ENCODE measurements around the gene TRHDE.
"Not testable (repeated sequence)": the region's sequence is repeated elsewhere in the genome, so short reads cannot be mapped to it uniquely, and the experiment has no call there.

Gene TRHDE

GRCh38 chr12:72647139-72647538 is 375.0 kb downstream of the TRHDE start:
- H3K9me2 ChIP-seq (replicated peaks; ENCODE audit: insufficient read depth, low read length), result no peaks in the 10 kb centered on the region
- H3K36me3 ChIP-seq (ENCODE audit: low read length), result no peaks in the 10 kb centered on the region
- no peak overlapping the region for H3K4me3 ChIP-seq (ENCODE audit: insufficient read depth, low read length, poor library complexity, severe bottlenecking)
- H3K27me3 ChIP-seq (ENCODE audit: low read length), result no peaks in the 10 kb centered on the region
- no peaks in the 10 kb centered on the region for H3F3A ChIP-seq (ENCODE audit: insufficient read depth)
- H3K79me2 ChIP-seq (ENCODE audit: insufficient read depth, low read length), result no peaks in the 10 kb centered on the region
- H3K9ac ChIP-seq (ENCODE audit: low read length), result no peak overlapping the region
- H2AFZ ChIP-seq (ENCODE audit: low read depth, low read length, severe bottlenecking), result no peak overlapping the region
- H3K4me2 ChIP-seq (ENCODE audit: low read depth, low read length, poor library complexity, severe bottlenecking), result no peak overlapping the region
- H3K27ac ChIP-seq (ENCODE audit: low read depth, low read length), result no peak overlapping the region
- TF ChIP-seq CTCF (IDR thresholded peaks at IDR 0.05; ENCODE audit: insufficient read depth, low read length, poor library complexity, severe bottlenecking) (no peak), EZH2phosphoT487 (conservative IDR thresholded peaks at IDR 0.05; ENCODE audit: low read length) (no peak)
- no peaks in the 10 kb centered on the region for H3K9me3 ChIP-seq (ENCODE audit: insufficient read depth, low read length)
- H4K20me1 ChIP-seq (ENCODE audit: low read depth, low read length), result no peaks in the 10 kb centered on the region

GRCh38 chr12:72658615-72659014 is 386.4 kb downstream of the TRHDE start:
- Histone ChIP-seq H3K36me3 (ENCODE audit: low read length) (no peaks in the 10 kb centered on the region), H3K79me2 (ENCODE audit: insufficient read depth, low read length) (no peaks in the 10 kb centered on the region)
- TF ChIP-seq EZH2phosphoT487 (conservative IDR thresholded peaks at IDR 0.05; ENCODE audit: low read length), result no peak
- no peak for TF ChIP-seq CTCF (IDR thresholded peaks at IDR 0.05; ENCODE audit: insufficient read depth, low read length, poor library complexity, severe bottlenecking)

GRCh38 chr12:72660174-72660573 is 388.0 kb downstream of the TRHDE start:
- not testable (repeated sequence) for H3K27ac ChIP-seq (ENCODE audit: low read depth, low read length); H3K9me3 ChIP-seq (ENCODE audit: insufficient read depth, low read length); H3K9ac ChIP-seq (ENCODE audit: low read length); H4K20me1 ChIP-seq (ENCODE audit: low read depth, low read length); H3K36me3 ChIP-seq (ENCODE audit: low read length); H2AFZ ChIP-seq (ENCODE audit: low read depth, low read length, severe bottlenecking); H3K4me3 ChIP-seq (ENCODE audit: insufficient read depth, low read length, poor library complexity, severe bottlenecking); H3K4me2 ChIP-seq (ENCODE audit: low read depth, low read length, poor library complexity, severe bottlenecking); H3K79me2 ChIP-seq (ENCODE audit: insufficient read depth, low read length); H3K27me3 ChIP-seq (ENCODE audit: low read length); H3K9me2 ChIP-seq (replicated peaks; ENCODE audit: insufficient read depth, low read length); H3F3A ChIP-seq (ENCODE audit: insufficient read depth)

More at GRCh38 chr12:72658615-72659014, 386.4 kb downstream of the TRHDE start:
- H3K9ac ChIP-seq (ENCODE audit: low read length), result no peak overlapping the region
- no peaks in the 10 kb centered on the region for H3F3A ChIP-seq (ENCODE audit: insufficient read depth)
- H4K20me1 ChIP-seq (ENCODE audit: low read depth, low read length), result no peaks in the 10 kb centered on the region
- no peaks in the 10 kb centered on the region for H3K9me2 ChIP-seq (replicated peaks; ENCODE audit: insufficient read depth, low read length)
- no peak overlapping the region for H3K27ac ChIP-seq (ENCODE audit: low read depth, low read length)
- no peaks in the 10 kb centered on the region for H3K9me3 ChIP-seq (ENCODE audit: insufficient read depth, low read length)
- H3K4me2 ChIP-seq (ENCODE audit: low read depth, low read length, poor library complexity, severe bottlenecking), result no peak overlapping the region
- no peak overlapping the region for H2AFZ ChIP-seq (ENCODE audit: low read depth, low read length, severe bottlenecking)
- H3K27me3 ChIP-seq (ENCODE audit: low read length), result no peaks in the 10 kb centered on the region
- no peak overlapping the region for H3K4me3 ChIP-seq (ENCODE audit: insufficient read depth, low read length, poor library complexity, severe bottlenecking)

GRCh38 chr12:72673853-72674252 is 401.7 kb downstream of the TRHDE start:
- H3K79me2 ChIP-seq (ENCODE audit: insufficient read depth, low read length), result no peaks in the 10 kb centered on the region
- H3K27ac ChIP-seq (ENCODE audit: low read depth, low read length), result no peak overlapping the region
- TF ChIP-seq CTCF (IDR thresholded peaks at IDR 0.05; ENCODE audit: insufficient read depth, low read length, poor library complexity, severe bottlenecking), result no peak
- TF ChIP-seq EZH2phosphoT487 (conservative IDR thresholded peaks at IDR 0.05; ENCODE audit: low read length), result no peak
- no peaks in the 10 kb centered on the region for H3K9me3 ChIP-seq (ENCODE audit: insufficient read depth, low read length)
- no peaks in the 10 kb centered on the region for H3K9me2 ChIP-seq (replicated peaks; ENCODE audit: insufficient read depth, low read length)
- no peak overlapping the region for H3K4me3 ChIP-seq (ENCODE audit: insufficient read depth, low read length, poor library complexity, severe bottlenecking)
- no peak overlapping the region for H2AFZ ChIP-seq (ENCODE audit: low read depth, low read length, severe bottlenecking)
- H4K20me1 ChIP-seq (ENCODE audit: low read depth, low read length), result no peaks in the 10 kb centered on the region
- H3K36me3 ChIP-seq (ENCODE audit: low read length), result no peaks in the 10 kb centered on the region
- no peaks in the 10 kb centered on the region for H3F3A ChIP-seq (ENCODE audit: insufficient read depth)
- H3K9ac ChIP-seq (ENCODE audit: low read length), result no peak overlapping the region
- no peaks in the 10 kb centered on the region for H3K27me3 ChIP-seq (ENCODE audit: low read length)
- no peak overlapping the region for H3K4me2 ChIP-seq (ENCODE audit: low read depth, low read length, poor library complexity, severe bottlenecking)

All from SU-DHL-6 (cell line).